WTC11 (cell line): Measurements from ENCODE around the gene CTAGE6.
"Not testable (repeated sequence)": the region's sequence is repeated elsewhere in the genome, so short reads cannot be mapped to it uniquely, and the experiment has no call there.

Experiments used
- CREB1 ChIP-seq: sonication (generic); formaldehyde crosslinking; IDR thresholded peaks from 2 replicates; pipeline ENCODE4 v1.8.0; 2023; ENCODE audit warnings: mild to moderate bottlenecking, missing genetic modification reagents
- CREM ChIP-seq: sonication (generic); formaldehyde crosslinking; IDR thresholded peaks from 2 replicates; pipeline ENCODE4 v1.8.1; 2022; ENCODE audit warnings: mild to moderate bottlenecking, missing genetic modification reagents, moderate library complexity
- CTCF ChIP-seq: fragments of 200-600 bp; IDR thresholded peaks from 2 replicates; pipeline ENCODE4 v1.8.0; 2022; ENCODE audit warnings: antibody characterized with exemption
- ESRRA ChIP-seq: sonication (generic); formaldehyde crosslinking; IDR thresholded peaks from 2 replicates; pipeline ENCODE4 v1.8.1; 2022; ENCODE audit warnings: mild to moderate bottlenecking, missing genetic modification reagents, borderline replicate concordance
- SMAD4 ChIP-seq: sonication (generic); formaldehyde crosslinking; IDR thresholded peaks from 2 replicates; pipeline ENCODE4 v1.8.0; 2022; ENCODE audit warnings: mild to moderate bottlenecking, missing genetic modification reagents
- TEAD4 ChIP-seq: sonication (generic); formaldehyde crosslinking; IDR thresholded peaks from 2 replicates; pipeline ENCODE4 v1.8.0; 2022; ENCODE audit warnings: mild to moderate bottlenecking, missing genetic modification reagents
- TF ChIP-seq, protein P1 (sequence below): sonication (generic); formaldehyde crosslinking; IDR thresholded peaks from 2 replicates; pipeline ENCODE4 v1.8.1; 2023; ENCODE audit warnings: mild to moderate bottlenecking, missing genetic modification reagents, moderate library complexity

DNA sequence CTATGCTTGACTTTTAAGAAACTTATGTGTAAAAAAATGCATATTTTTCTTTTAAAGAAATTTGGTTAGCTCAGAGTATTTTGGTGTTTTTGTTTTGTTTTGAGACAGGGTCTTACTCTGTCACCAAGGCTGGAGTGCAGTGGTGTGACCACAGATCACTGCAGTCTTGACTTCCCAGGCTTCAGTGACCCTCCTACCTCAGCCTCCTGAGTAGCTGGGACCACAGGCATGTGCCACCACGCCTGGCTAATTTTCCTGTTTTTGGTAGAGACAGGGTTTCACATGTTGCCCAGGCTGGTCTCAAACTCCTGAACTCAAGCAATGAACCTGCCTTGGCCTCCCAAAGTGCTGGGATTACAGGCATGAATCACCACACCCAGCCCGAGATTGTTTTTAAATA, 10.0 kb upstream of the CTAGE6 start:
- TF ChIP-seq, protein P1, sequence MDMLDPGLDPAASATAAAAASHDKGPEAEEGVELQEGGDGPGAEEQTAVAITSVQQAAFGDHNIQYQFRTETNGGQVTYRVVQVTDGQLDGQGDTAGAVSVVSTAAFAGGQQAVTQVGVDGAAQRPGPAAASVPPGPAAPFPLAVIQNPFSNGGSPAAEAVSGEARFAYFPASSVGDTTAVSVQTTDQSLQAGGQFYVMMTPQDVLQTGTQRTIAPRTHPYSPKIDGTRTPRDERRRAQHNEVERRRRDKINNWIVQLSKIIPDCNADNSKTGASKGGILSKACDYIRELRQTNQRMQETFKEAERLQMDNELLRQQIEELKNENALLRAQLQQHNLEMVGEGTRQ (CRISPR knock-in tag), result not testable (repeated sequence)
- TF ChIP-seq CTCF; CREM; ESRRA; TEAD4 (CRISPR knock-in tag); CREB1 (CRISPR knock-in tag); SMAD4 (CRISPR knock-in tag): not testable (repeated sequence)
